SK-N-MC (cell line): ENCODE results near the gene UNC5CL.

Experiments used
- EZH2 ChIP-seq: fragments of 200-600 bp; sonication (generic); IDR thresholded peaks from one replicate; pipeline ENCODE4 v1.6.1; 2017; ENCODE audit warnings: antibody characterized with exemption
- FOXP2 ChIP-seq: optimal IDR thresholded peaks from 2 replicates; pipeline ENCODE3; 2011; ENCODE audit warnings: mild to moderate bottlenecking, moderate library complexity; ENCODE audit not compliant: insufficient read depth; ENCODE audit errors: extremely low read length, control extremely low read depth
- POLR2AphosphoS5 ChIP-seq: IDR thresholded peaks from 2 replicates; pipeline ENCODE4 v1.6.1; 2012; ENCODE audit warnings: mild to moderate bottlenecking, low read depth, low read length, borderline replicate concordance

GRCh38 chr6:41027799-41028560 is 11.0 kb downstream of the UNC5CL start:
- no peak for TF ChIP-seq EZH2
- no peak for TF ChIP-seq POLR2AphosphoS5
- no peak for TF ChIP-seq FOXP2
